SU-DHL-6 (cell line): ENCODE measurements around the gene LY6G6D.

Experiments
- H2AFZ ChIP-seq: fragments of 200-600 bp; sonication (generic); 2 replicates; pipeline ENCODE4 v1.6.1; 2014; ENCODE audit warnings: low read depth, mild to moderate bottlenecking, moderate library complexity, mixed read lengths, antibody characterized with exemption, low read length; ENCODE audit not compliant: severe bottlenecking
- H3F3A ChIP-seq: fragments of 200-600 bp; shearing (Covaris generic); 2 replicates; pipeline ENCODE4 v1.6.0; 2016; ENCODE audit warnings: antibody characterized with exemption, mild to moderate bottlenecking; ENCODE audit not compliant: insufficient read depth
- H3K27ac ChIP-seq: fragments of 200-600 bp; sonication (generic); 2 replicates; pipeline ENCODE4 v1.5.1; 2016; ENCODE audit warnings: low read depth, mild to moderate bottlenecking, low read length, moderate library complexity, mixed read lengths
- H3K27me3 ChIP-seq: fragments of 200-600 bp; sonication (generic), shearing (Covaris generic); 2 replicates; pipeline ENCODE4 v1.6.0; 2014; ENCODE audit warnings: mild to moderate bottlenecking, low read length
- H3K36me3 ChIP-seq: fragments of 200-600 bp; sonication (generic); 2 replicates; pipeline ENCODE4 v1.6.1; 2014; ENCODE audit warnings: mild to moderate bottlenecking, low read length, mixed read lengths
- H3K4me2 ChIP-seq: fragments of 300-600, 200-600 bp; shearing (Covaris generic), sonication (generic); 2 replicates; pipeline ENCODE4 v1.6.0; 2014; ENCODE audit warnings: low read length, low read depth, mild to moderate bottlenecking; ENCODE audit not compliant: poor library complexity, severe bottlenecking
- H3K4me3 ChIP-seq: fragments of 200-600 bp; sonication (generic); 2 replicates; pipeline ENCODE4 v1.5.1; 2014; ENCODE audit warnings: antibody characterized with exemption, low read length, mild to moderate bottlenecking, mixed read lengths; ENCODE audit not compliant: insufficient read depth, poor library complexity, severe bottlenecking
- H3K79me2 ChIP-seq: fragments of 200-600 bp; sonication (generic); 2 replicates; pipeline ENCODE4 v1.6.1; 2014; ENCODE audit warnings: mild to moderate bottlenecking, low read length, moderate library complexity; ENCODE audit not compliant: insufficient read depth
- H3K9ac ChIP-seq: fragments of 200-600 bp; sonication (generic); 2 replicates; pipeline ENCODE4 v1.7.0; 2014; ENCODE audit warnings: mild to moderate bottlenecking, low read length
- H3K9me2 ChIP-seq: fragments of 200-600 bp; sonication (generic); replicated peaks from 2 replicates; pipeline ENCODE4 v1.6.1; 2014; ENCODE audit warnings: low read length; ENCODE audit not compliant: insufficient read depth
- H3K9me3 ChIP-seq: fragments of 200-600 bp; sonication (generic); 2 replicates; pipeline ENCODE4 v1.6.1; 2014; ENCODE audit warnings: low read length, mixed read lengths; ENCODE audit not compliant: insufficient read depth
- H4K20me1 ChIP-seq: fragments of 200-600 bp; sonication (generic); 2 replicates; pipeline ENCODE4 v1.6.1; 2014; ENCODE audit warnings: low read depth, mild to moderate bottlenecking, antibody characterized with exemption, low read length, moderate library complexity, mixed read lengths
- CTCF ChIP-seq: fragments of 200-600 bp; sonication (generic); IDR thresholded peaks from one replicate; pipeline ENCODE4 v1.5.1; 2017; ENCODE audit warnings: antibody characterized with exemption, mild to moderate bottlenecking, low read length, moderate library complexity; ENCODE audit not compliant: insufficient read depth, poor library complexity, severe bottlenecking
- EZH2phosphoT487 ChIP-seq: fragments of 200-600 bp; sonication (generic), shearing (Covaris generic); conservative IDR thresholded peaks from 2 replicates; pipeline ENCODE4 v1.6.1; 2018; ENCODE audit warnings: mild to moderate bottlenecking, antibody characterized with exemption, low read length, moderate library complexity, mixed read lengths

The LY6G6D gene

GRCh38 chr6:31677955-31678354 lies 37.2 kb upstream of the LY6G6D start:
- H3K9me3 ChIP-seq = no peaks in the 10 kb centered on the region
- H2AFZ ChIP-seq = no peak overlapping the region
- no peaks in the 10 kb centered on the region for H3K36me3 ChIP-seq
- H3K9me2 ChIP-seq = no peaks in the 10 kb centered on the region
- H4K20me1 ChIP-seq = no peaks in the 10 kb centered on the region
- TF ChIP-seq CTCF (no peak), EZH2phosphoT487 (no peak)
- peaks cover 14% of the 10 kb centered on the region; the same call in 1 of the 2 replicates for H3F3A ChIP-seq
- no peaks in the 10 kb centered on the region for H3K79me2 ChIP-seq
- H3K27me3 ChIP-seq = no peaks in the 10 kb centered on the region
- H3K4me2 ChIP-seq = no peak overlapping the region
- no peak overlapping the region for H3K4me3 ChIP-seq
- no peak overlapping the region for H3K9ac ChIP-seq
- H3K27ac ChIP-seq = no peak overlapping the region

DNA sequence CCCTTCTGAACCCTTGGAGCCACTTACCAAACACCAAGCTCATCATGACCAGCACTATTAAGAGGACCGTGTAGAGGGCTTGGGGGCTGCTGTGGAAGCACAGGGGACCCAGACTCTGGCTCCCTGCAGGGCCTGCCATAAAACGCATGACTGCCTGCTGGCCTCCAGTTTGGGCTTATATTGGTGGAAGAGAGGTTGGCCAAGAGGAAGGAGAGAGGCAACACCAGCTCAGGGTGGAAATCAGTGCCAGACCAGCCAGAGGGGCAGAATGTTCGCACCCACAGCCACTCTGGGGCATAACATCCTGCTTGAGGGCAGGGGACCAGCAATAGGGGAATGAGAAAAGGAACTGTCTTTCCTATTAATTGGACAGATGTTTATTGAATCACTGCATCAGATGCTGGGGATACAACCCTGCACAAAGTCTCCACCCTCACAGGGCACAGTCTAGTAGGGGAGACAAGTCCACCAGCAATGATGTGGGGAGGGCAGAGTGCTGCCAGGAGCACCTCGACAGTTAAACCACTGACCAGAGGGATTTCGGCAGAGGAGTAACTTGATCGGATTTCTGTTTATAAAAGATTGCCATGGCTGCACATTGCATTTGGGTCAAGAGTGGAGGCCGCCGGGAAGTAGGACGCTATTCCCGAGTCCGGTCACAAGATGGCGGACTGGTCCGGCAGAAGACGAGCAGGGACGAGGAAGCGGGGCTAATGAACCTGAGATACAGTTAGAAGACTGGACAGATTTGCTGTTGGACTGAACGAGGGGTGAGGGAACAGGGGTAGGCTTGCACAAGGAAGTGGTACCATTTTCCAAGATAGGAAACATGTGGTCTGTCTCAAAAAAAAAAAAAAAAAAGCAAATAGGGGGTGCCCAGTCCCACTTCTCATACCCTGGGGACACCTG lies 34.7 kb upstream of the LY6G6D start, which contains the start of gene LY6G5C:
LY6G5C (minus strand) TSS at position 842 of the 909 bp plus-strand sequence; CDS start at position 148, 694 bp downstream.
- H3K4me3 ChIP-seq = no peak within 1 kb of the TSS

GRCh38 chr6:31681135-31681671 lies 33.9 kb upstream of the LY6G6D start:
- Histone ChIP-seq H3F3A (no peaks in the 10 kb centered on the region; the same call in 1 of the 2 replicates), H3K27ac (no peak overlapping the region), H3K9me3 (no peaks in the 10 kb centered on the region), H3K79me2 (no peaks in the 10 kb centered on the region), H3K9me2 (no peaks in the 10 kb centered on the region), H3K4me2 (peak overlapping the region; percentile 30), H2AFZ (peak overlapping the region; percentile 23), H3K27me3 (no peaks in the 10 kb centered on the region), H3K4me3 (no peak overlapping the region), H4K20me1 (no peaks in the 10 kb centered on the region), H3K9ac (peak overlapping the region; percentile 9; the same call in 1 of the 2 replicates), H3K36me3 (no peaks in the 10 kb centered on the region)
- TF ChIP-seq EZH2phosphoT487 (no peak), CTCF (no peak)

More for the DNA sequence above, 34.7 kb upstream of the LY6G6D start, which contains the start of gene LY6G5C:
- Histone ChIP-seq H3K9me3 (no peaks in the 10 kb centered on the region), H4K20me1 (no peaks in the 10 kb centered on the region), H2AFZ (peak within 1 kb of the TSS; percentile 23), H3K79me2 (no peaks in the 10 kb centered on the region), H3K9me2 (no peaks in the 10 kb centered on the region), H3K36me3 (no peaks in the 10 kb centered on the region), H3K27me3 (no peaks in the 10 kb centered on the region), H3K27ac (no peak within 1 kb of the TSS), H3F3A (peaks cover 5% of the 10 kb centered on the region; the same call in 1 of the 2 replicates), H3K4me2 (peak within 1 kb of the TSS; percentile 30), H3K9ac (peak within 1 kb of the TSS; percentile 9; the same call in 1 of the 2 replicates)
- peak; percentile 28 for TF ChIP-seq CTCF
- no peak for TF ChIP-seq EZH2phosphoT487
